Measurements from ENCODE around the gene RRM2. TPM values are rescaled to one million over a fixed set of nuclear protein-coding genes. Genes with fewer than 3 reads are reported as not detected.

RRM2 gene
- total RNA-seq, 1 experiment from 2014 or later: 330 TPM

DNA sequence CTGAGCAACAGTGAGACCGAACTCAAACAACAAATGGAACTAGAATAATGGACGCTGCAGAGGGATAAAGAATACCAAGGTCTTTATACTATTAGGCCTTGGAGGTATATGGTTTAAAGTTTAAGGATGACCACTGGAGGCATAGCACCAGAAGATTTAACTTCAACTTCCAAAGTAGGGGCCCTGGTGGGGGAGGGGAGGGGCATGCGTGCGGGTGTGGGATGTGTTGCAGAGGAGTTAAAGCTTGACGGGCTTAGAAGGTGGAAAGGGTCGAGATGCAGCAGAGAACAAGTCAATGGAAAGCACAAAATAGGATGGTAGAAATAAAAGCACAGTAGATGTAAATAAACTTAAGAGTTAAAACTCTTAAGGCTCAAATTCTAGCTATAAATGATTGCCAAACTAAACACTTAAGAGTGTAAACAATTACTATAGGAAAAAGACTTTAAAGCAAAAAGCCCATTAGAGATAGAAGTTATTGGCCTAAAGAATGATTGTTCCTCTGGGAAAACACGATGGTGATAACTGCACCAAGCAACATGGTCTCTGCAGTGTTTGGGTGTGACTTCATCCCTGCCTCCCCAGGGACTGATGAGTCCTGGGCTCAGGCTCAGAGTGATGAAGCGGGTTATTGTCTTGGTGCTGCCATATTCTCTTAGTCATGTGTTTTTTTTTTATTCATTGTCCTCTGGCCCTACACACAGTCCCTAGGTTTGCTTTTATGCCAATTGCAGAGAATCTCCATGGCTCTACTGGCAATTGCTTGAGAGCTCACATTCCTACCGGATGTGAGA lies 13.0 kb downstream of the RRM2 start:
- TF ChIP-seq POLR2AphosphoS5 (IDR thresholded peaks at IDR 0.05; ENCODE audit: low read depth, low read length) (peak; percentile 52), JUND (IDR thresholded peaks at IDR 0.05) (peak; percentile 17; the same call in 1 of the 2 replicates), CBX3 (IDR thresholded peaks at IDR 0.05; ENCODE audit: low read depth) (peak; percentile 8; the same call in 1 of the 2 replicates), SRF (IDR thresholded peaks at IDR 0.05; ENCODE audit: low read depth) (no peak)
- H3K9me2 ChIP-seq (ENCODE audit: insufficient read depth): no peaks in the 10 kb centered on the region
- peaks cover 25% of the 10 kb centered on the region for H3K79me2 ChIP-seq (ENCODE audit: insufficient read depth, low read length)
- no peaks in the 10 kb centered on the region for H3K9me3 ChIP-seq (ENCODE audit: control insufficient read depth in 1 of 2, insufficient read depth in 1 of 2, low read depth in 1 of 2, low read length in 2 of 2)
- intact Hi-C loops (cut with micrococcal nuclease): no loop called here
- H3K4me3 ChIP-seq (replicated peaks in 1 of 2; ENCODE audit: low read depth in 1 of 2, low read length in 2 of 2): no peak overlapping the region
- peak overlapping the region; percentile 15; the same call in 1 of the 2 replicates for H3K27ac ChIP-seq (ENCODE audit: low read depth, low read length)
- peak overlapping the region; percentile 34 for H3K4me2 ChIP-seq (ENCODE audit: low read length)
- no TSS peak for BruUV-seq (replicated peaks)
- RAD21 ChIA-PET (ENCODE audit: low non-redundant PET in 1 of 2, low total read pairs in 2 of 2, uncharacterized antibody in 2 of 2, unreplicated experiment in 2 of 2): no interaction called here
- no peak for DNase-seq (ENCODE audit: low read depth, low spot score)
- CTCF ChIA-PET: interaction anchor here (1.1 kb wide), 1 partner anchor 273 kb away, joined by 4 read pairs; no protein-coding TSS in a partner anchor
- ATAC-seq: peak; percentile 15
- peaks cover 9 to 42% of the 10 kb centered on the region in 2 experiments; a peak in 3 of 4 replicates for H3K4me1 ChIP-seq (ENCODE audit: control insufficient read depth in 1 of 2, insufficient read depth in 2 of 2, low read length in 2 of 2)
- no peak overlapping the region for H2AFZ ChIP-seq (ENCODE audit: low read depth, low read length, poor library complexity, severe bottlenecking)
- H3K36me3 ChIP-seq (ENCODE audit: control insufficient read depth in 1 of 2, insufficient read depth in 2 of 2, low read length in 2 of 2): peaks cover 3 to 12% of the 10 kb centered on the region in 2 experiments; a peak in 3 of 4 replicates
- POLR2A ChIA-PET: interaction anchor here (1.1 to 2.6 kb wide), 2 partner anchors 10 to 299 kb away, joined by 3 to 12 read pairs; no protein-coding TSS in a partner anchor
- no peak overlapping the region for H3K9ac ChIP-seq (ENCODE audit: low read length)
- no peaks in the 10 kb centered on the region; the same call in 1 of the 2 replicates for H4K20me1 ChIP-seq (ENCODE audit: insufficient read depth)
- H3K27me3 ChIP-seq (ENCODE audit: insufficient read depth, low read length): no peaks in the 10 kb centered on the region

DNA sequence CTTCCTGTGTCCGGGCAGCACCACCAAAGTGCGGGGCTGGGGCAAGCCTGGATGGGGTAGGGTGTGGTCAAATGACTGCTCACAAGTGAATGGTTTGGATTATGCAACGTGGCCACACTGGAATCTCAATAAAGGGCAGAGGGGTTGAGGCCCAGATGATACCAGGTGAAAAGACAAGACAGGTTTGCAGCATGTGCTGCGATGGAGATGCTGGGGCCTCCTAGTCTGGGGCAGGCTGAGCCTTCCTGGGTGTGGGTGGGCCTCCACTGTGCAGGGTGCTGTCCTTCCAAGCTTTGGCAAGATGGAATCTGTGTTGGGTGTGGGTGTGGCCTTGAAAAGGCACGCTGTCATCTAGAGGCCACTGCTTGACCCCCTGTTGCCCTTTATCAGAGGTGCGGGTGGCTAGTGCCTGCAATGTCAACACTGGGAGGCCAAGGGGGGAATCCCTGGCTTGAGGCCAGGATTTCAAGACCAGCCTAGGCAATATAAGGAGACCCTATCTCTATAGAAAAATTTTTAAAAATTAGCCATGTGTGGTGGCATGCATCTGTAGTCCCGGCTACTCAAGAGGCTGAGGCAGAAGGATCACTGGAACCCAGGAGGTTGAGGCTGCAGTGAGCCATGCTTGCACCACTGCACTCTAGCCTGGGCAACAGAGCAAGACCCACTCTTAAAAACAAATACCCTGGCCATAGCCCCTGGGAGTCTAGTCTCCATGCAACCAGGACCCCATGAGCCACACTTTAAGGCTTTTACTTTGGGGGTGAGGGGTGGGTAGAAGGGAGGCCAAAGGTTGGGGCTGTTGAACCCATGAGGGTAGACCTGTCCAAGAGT lies 13.8 kb downstream of the RRM2 start:
- intact Hi-C loops (cut with micrococcal nuclease): no loop called here
- Histone ChIP-seq H3K27ac (ENCODE audit: low read depth, low read length) (peak overlapping the region; percentile 15; the same call in 1 of the 2 replicates), H2AFZ (ENCODE audit: low read depth, low read length, poor library complexity, severe bottlenecking) (no peak overlapping the region), H3K9me3 (ENCODE audit: control insufficient read depth in 1 of 2, insufficient read depth in 1 of 2, low read depth in 1 of 2, low read length in 2 of 2) (no peaks in the 10 kb centered on the region), H3K9me2 (ENCODE audit: insufficient read depth) (no peaks in the 10 kb centered on the region), H3K79me2 (ENCODE audit: insufficient read depth, low read length) (peaks cover 18% of the 10 kb centered on the region), H3K36me3 (ENCODE audit: control insufficient read depth in 1 of 2, insufficient read depth in 2 of 2, low read length in 2 of 2) (peaks cover 0 to 7% of the 10 kb centered on the region in 2 experiments; a peak in 2 of 4 replicates), H4K20me1 (ENCODE audit: insufficient read depth) (no peaks in the 10 kb centered on the region; the same call in 1 of the 2 replicates), H3K9ac (ENCODE audit: low read length) (no peak overlapping the region), H3K4me3 (replicated peaks in 1 of 2; ENCODE audit: low read depth in 1 of 2, low read length in 2 of 2) (no peak overlapping the region), H3K4me1 (ENCODE audit: control insufficient read depth in 1 of 2, insufficient read depth in 2 of 2, low read length in 2 of 2) (peaks cover 9 to 44% of the 10 kb centered on the region in 2 experiments; a peak in 3 of 4 replicates), H3K4me2 (ENCODE audit: low read length) (peak overlapping the region; percentile 34), H3K27me3 (ENCODE audit: insufficient read depth, low read length) (no peaks in the 10 kb centered on the region)
- 0 out of 2 replicates have a peak, but pooled peaks have one; percentile 1 for TF ChIP-seq JUND (IDR thresholded peaks at IDR 0.05)
- 0 out of 2 replicates have a peak, but pooled peaks have one; percentile 34 for TF ChIP-seq CBX3 (IDR thresholded peaks at IDR 0.05; ENCODE audit: low read depth)
- TF ChIP-seq, protein P1, sequence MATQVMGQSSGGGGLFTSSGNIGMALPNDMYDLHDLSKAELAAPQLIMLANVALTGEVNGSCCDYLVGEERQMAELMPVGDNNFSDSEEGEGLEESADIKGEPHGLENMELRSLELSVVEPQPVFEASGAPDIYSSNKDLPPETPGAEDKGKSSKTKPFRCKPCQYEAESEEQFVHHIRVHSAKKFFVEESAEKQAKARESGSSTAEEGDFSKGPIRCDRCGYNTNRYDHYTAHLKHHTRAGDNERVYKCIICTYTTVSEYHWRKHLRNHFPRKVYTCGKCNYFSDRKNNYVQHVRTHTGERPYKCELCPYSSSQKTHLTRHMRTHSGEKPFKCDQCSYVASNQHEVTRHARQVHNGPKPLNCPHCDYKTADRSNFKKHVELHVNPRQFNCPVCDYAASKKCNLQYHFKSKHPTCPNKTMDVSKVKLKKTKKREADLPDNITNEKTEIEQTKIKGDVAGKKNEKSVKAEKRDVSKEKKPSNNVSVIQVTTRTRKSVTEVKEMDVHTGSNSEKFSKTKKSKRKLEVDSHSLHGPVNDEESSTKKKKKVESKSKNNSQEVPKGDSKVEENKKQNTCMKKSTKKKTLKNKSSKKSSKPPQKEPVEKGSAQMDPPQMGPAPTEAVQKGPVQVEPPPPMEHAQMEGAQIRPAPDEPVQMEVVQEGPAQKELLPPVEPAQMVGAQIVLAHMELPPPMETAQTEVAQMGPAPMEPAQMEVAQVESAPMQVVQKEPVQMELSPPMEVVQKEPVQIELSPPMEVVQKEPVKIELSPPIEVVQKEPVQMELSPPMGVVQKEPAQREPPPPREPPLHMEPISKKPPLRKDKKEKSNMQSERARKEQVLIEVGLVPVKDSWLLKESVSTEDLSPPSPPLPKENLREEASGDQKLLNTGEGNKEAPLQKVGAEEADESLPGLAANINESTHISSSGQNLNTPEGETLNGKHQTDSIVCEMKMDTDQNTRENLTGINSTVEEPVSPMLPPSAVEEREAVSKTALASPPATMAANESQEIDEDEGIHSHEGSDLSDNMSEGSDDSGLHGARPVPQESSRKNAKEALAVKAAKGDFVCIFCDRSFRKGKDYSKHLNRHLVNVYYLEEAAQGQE (IDR thresholded peaks at IDR 0.05; ENCODE audit: low read depth): no peak
- peak; percentile 30 for TF ChIP-seq POLR2A (IDR thresholded peaks at IDR 0.05; ENCODE audit: borderline replicate concordance, extremely low read depth, insufficient read depth, insufficient read length)
- TF ChIP-seq SP1 (IDR thresholded peaks at IDR 0.05; ENCODE audit: low read depth): peak; percentile 16; the same call in 1 of the 2 replicates
- TF ChIP-seq SIN3A (IDR thresholded peaks at IDR 0.05; ENCODE audit: low read depth): peak; percentile 38; the same call in 1 of the 2 replicates
- TF ChIP-seq, protein P2, sequence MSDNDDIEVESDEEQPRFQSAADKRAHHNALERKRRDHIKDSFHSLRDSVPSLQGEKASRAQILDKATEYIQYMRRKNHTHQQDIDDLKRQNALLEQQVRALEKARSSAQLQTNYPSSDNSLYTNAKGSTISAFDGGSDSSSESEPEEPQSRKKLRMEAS (IDR thresholded peaks at IDR 0.05): peak; percentile 44; the same call in 1 of the 2 replicates
- no peak for TF ChIP-seq RAD21 (IDR thresholded peaks at IDR 0.05; ENCODE audit: low read depth)
- ChIA-PET CTCF (interaction anchor here (1.5 kb wide), 1 partner anchor 11 kb away, joined by 3 read pairs; no protein-coding TSS in a partner anchor), RAD21 (ENCODE audit: low non-redundant PET in 1 of 2, low total read pairs in 2 of 2, uncharacterized antibody in 2 of 2, unreplicated experiment in 2 of 2) (no interaction called here), POLR2A (interaction anchor here (1.0 kb wide), 1 partner anchor 11 kb away, joined by 3 read pairs; no protein-coding TSS in a partner anchor)
- ATAC-seq (peak; percentile 47), DNase-seq (ENCODE audit: low read depth, low spot score) (no peak)
- BruUV-seq (replicated peaks): no TSS peak

All from HCT116 (cell line).